Omental fat pad (tissue), 4 donors: ENCODE measurements around the gene PROZ. TPM values are rescaled to one million over a fixed set of nuclear protein-coding genes. Genes with fewer than 3 reads are reported as not detected.

Source experiments
- ATAC-seq: fragments of 150-250 bp; one replicate; pipeline ENCODE4 v1.9.1; 2016; ENCODE audit warnings: mild to moderate bottlenecking, moderate library complexity; ENCODE audit not compliant: low FRiP score
- DNase-seq: peaks from one replicate; pipeline ENCODE4 v3.0.0-alpha.2; 2019; ENCODE audit warnings: low spot score
- CTCF ChIP-seq, 3 donors: fragments of 450-650 bp; IDR thresholded peaks; one replicate each; pipeline ENCODE4 v1.5.1; 2016 to 2017; ENCODE audit warnings: antibody characterized with exemption in 3 of 3, mild to moderate bottlenecking in 3 of 3, moderate library complexity in 2 of 3
- total RNA-seq, 4 donors: library from RNA; depleted of rRNA; stranded (reverse); fragments of >200 nt; gene quantifications; one replicate each; pipeline ENCODE4 v1.1.0, GENCODE V29; 2016

PROZ gene
- total RNA-seq, 4 donors from 2014 or later: not detected

GRCh38 chr13:113139577-113139976 is 18.9 kb upstream of the PROZ start:
- DNase-seq (no peak), ATAC-seq (no peak)
- no peak for TF ChIP-seq CTCF (IDR thresholded peaks at IDR 0.05)

GRCh38 chr13:113140677-113141600 is 17.5 kb upstream of the PROZ start:
- no peak for TF ChIP-seq CTCF (IDR thresholded peaks at IDR 0.05)
- ATAC-seq (no peak), DNase-seq (no peak)

GRCh38 chr13:113141601-113141970 is 16.9 kb upstream of the PROZ start:
- TF ChIP-seq CTCF (IDR thresholded peaks at IDR 0.05): no peak
- DNase-seq (no peak), ATAC-seq (no peak)

GRCh38 chr13:113142876-113143275 is 15.6 kb upstream of the PROZ start:
- ATAC-seq (no peak), DNase-seq (no peak)
- no peak for TF ChIP-seq CTCF (IDR thresholded peaks at IDR 0.05)

GRCh38 chr13:113143466-113144254 is 14.8 kb upstream of the PROZ start:
- no peak for TF ChIP-seq CTCF (IDR thresholded peaks at IDR 0.05)
- ATAC-seq (no peak), DNase-seq (no peak)

- no peak for ATAC-seq
These were observed 14.2 kb upstream of the PROZ start for GRCh38 chr13:113144255-113144629.

More at GRCh38 chr13:113144255-113144629, 14.2 kb upstream of the PROZ start:
- no peak for DNase-seq
- TF ChIP-seq CTCF (IDR thresholded peaks at IDR 0.05): no peak
